Activated naive CD8-positive, alpha-beta T cell (primary cell): ENCODE data around the gene SPTBN5.

ENCODE experiments used
- H3K27ac Mint-ChIP-seq: one replicate; pipeline ENCODE4 v1.8.0; 2021; ENCODE audit warnings: mixed read lengths
- H3K27me3 Mint-ChIP-seq: one replicate; pipeline ENCODE4 v1.8.0; 2021; ENCODE audit warnings: mixed read lengths
- H3K36me3 Mint-ChIP-seq: one replicate; pipeline ENCODE4 v1.8.0; 2021; ENCODE audit warnings: mixed read lengths
- H3K4me1 Mint-ChIP-seq: one replicate; pipeline ENCODE4 v1.8.0; 2021; ENCODE audit warnings: low read depth, mixed read lengths
- H3K4me3 Mint-ChIP-seq: one replicate; pipeline ENCODE4 v1.8.0; 2021; ENCODE audit warnings: mild to moderate bottlenecking, mixed read lengths
- H3K9me3 Mint-ChIP-seq: one replicate; pipeline ENCODE4 v1.8.0; 2021; ENCODE audit warnings: low read depth, mixed read lengths

The SPTBN5 gene

DNA sequence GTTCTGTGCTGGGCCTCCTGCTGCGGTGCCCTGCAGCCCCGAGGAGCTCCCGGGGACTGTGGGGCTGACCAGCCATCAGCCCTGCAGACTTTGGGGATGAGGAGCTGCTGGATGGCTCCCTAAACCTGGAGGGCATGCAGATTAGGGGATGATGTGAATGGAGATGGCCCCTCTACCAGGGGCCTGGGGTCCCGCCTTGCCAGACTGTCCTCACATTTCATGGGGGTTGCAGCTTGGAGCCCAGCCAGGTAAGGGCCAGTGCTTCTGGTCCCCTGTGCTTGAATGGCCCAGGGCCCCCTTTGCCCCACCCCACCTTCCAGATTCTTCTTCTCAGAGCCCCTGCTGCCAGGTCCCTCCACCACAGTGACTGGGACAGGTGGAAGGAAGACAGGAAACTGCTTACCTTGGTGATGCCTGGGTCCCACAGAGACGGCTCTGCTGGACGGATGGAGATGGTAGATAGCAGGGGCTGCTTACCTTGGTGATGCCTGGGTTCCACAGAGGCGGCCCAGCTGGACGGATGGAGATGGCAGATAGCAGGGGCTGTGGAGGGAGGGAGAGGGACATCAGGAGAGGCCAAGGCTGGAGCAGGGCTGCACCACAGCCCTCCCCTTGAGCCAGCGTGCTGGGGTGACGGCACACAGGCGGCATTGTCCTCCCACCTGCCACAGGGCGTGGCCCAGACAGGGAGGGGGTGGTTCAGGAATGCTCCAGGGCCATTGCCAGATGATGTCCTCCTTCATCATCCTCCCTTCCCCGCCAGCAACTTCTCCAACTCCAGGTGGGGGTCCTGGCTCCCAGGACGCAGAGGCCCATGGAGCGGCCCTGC is at the start of gene SPTBN5:
Gene SPTBN5 (minus strand): TSS at position 632 of the 829 bp plus-strand sequence. CDS start 556 bp downstream, at position 76.
- peak within 1 kb of the TSS; percentile 56 for H3K4me3 Mint-ChIP-seq
- H3K36me3 Mint-ChIP-seq, result no peaks in the 10 kb centered on the region
- H3K27ac Mint-ChIP-seq, result peak within 1 kb of the TSS; percentile 86
- no peaks in the 10 kb centered on the region for H3K27me3 Mint-ChIP-seq
- H3K4me1 Mint-ChIP-seq, result peaks cover 43% of the 10 kb centered on the region
- H3K9me3 Mint-ChIP-seq, result no peaks in the 10 kb centered on the region

DNA sequence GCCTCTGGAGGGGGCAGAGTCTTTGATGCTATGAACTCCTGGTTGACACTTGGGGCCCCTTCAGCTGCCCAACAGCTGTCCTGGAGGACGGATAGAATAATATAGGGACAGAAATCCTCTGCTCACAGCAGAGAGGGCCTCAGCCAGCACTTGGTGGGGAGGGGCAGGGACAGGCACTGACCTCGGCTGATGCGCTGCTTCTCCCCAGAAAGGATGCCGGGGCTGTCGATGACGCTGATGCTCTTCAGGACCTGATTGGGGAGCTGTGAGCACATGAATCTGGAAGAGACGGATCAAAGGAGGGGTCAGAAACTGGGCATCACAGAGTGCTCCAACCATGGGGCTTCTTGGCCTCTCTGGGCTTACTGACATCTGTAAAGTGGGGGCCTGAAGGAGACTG is 49.0 kb upstream of the SPTBN5 start:
- Mint-ChIP-seq H3K36me3 (peaks cover 6% of the 10 kb centered on the region), H3K4me3 (no peak overlapping the region), H3K27ac (peak overlapping the region; percentile 69), H3K9me3 (no peaks in the 10 kb centered on the region), H3K4me1 (peaks cover 25% of the 10 kb centered on the region), H3K27me3 (no peaks in the 10 kb centered on the region)

DNA sequence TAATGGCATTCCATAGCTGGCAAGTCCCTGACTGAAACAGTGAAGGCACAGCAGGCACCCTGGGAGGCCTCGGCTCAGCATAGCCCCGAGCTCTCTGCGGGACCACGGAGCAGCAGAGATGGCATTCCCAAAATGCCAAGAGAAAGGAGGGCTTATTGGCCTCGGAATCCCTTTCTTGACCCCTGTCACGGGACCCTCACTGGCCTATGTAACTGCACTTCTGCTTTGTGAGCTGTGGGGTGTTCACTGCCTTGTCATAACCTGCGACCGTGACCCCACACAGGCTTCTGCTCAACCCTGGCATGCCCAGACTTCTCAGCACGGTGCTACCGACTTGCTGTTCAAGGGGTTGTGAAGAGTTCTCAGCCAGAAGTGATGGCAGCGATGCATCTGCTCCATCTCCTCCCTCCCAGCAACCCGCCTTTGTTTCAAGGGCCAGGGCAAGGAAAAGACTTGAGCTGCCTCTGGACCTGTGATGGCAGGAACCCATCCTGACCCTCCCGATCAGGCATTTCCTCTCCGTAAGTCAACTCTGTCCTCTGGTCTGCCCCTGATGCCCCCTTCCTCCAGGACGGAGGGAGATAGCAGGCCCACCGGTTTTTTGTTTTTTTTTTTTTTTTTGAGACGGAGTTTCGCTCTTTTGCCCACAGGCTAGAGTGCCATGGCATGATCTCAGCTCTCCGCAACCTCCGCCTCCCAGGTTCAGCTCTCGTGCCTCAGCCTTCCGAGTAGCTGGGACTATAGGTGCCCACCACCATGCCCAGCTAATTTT is 48.0 kb upstream of the SPTBN5 start:
- Mint-ChIP-seq H3K27me3 (no peaks in the 10 kb centered on the region), H3K27ac (no peak overlapping the region), H3K36me3 (peaks cover 6% of the 10 kb centered on the region), H3K4me3 (no peak overlapping the region), H3K9me3 (no peaks in the 10 kb centered on the region), H3K4me1 (peaks cover 33% of the 10 kb centered on the region)

DNA sequence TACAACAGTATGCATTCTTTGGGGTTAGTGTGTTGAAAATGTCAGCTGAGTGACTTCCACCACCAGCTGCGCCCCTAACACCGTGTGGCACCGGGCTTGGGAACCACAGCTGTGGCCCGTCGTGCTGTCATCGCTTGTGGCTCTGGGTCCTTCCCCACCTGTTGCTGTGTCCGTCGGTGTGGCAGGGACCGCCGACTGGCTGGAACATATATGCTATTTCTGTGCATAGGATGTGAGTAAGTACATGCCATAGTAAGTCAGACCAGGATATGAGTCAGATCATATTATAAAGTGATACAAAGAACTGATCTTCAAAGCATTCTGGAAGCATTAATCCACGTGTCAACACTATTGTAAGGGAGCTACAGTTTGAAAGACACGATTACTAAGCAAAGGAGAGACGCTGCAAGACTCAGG is 46.6 kb upstream of the SPTBN5 start:
- Mint-ChIP-seq H3K4me3 (peak overlapping the region; percentile 27), H3K4me1 (peaks cover 47% of the 10 kb centered on the region), H3K36me3 (peaks cover 11% of the 10 kb centered on the region), H3K9me3 (peaks cover 4% of the 10 kb centered on the region), H3K27me3 (no peaks in the 10 kb centered on the region), H3K27ac (peak overlapping the region; percentile 84)

DNA sequence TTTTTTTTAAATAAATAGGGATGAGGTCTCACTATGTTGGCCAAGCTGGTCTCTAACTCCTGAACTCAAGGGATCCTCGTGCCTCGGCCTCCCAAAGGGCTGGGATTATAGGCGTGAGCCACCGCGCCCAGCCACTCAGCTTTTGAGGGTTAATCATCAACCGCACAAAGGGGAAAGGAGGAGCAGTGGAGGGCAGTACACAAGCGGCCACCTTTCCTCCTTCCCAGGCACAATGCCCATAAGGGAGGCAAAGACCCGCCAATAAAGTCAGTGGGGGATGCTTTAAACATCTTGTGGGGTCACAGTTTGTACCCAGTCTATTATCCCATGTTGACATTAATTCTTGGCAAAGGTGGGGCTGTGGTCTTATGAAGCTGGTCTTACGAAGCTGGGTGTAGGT is 46.1 kb upstream of the SPTBN5 start:
- peak overlapping the region; percentile 84 for H3K27ac Mint-ChIP-seq
- H3K4me1 Mint-ChIP-seq, result peaks cover 52% of the 10 kb centered on the region
- no peaks in the 10 kb centered on the region for H3K27me3 Mint-ChIP-seq
- peaks cover 11% of the 10 kb centered on the region for H3K36me3 Mint-ChIP-seq
- H3K9me3 Mint-ChIP-seq, result peaks cover 4% of the 10 kb centered on the region
- H3K4me3 Mint-ChIP-seq, result peak overlapping the region; percentile 27

DNA sequence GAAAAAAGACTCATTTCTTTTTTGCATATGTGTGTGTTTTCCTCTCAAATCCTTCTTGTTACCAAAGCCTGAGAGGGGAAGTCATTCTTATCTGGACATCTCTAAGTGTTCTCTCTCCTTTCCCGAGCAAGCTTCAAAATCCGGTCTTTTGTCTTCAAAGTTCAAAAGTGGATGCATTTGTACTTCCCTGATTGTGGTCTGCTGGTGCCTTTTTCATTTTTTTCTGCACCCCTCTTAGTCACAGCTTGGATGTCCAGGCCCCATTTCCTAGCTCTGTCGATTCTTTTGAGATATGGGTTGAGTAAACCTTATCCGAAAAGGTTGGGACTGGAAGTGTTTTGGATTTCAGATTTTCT is 43.7 kb upstream of the SPTBN5 start:
- H3K27ac Mint-ChIP-seq, result peak overlapping the region; percentile 99
- no peaks in the 10 kb centered on the region for H3K27me3 Mint-ChIP-seq
- peak overlapping the region; percentile 63 for H3K4me3 Mint-ChIP-seq
- peaks cover 68% of the 10 kb centered on the region for H3K4me1 Mint-ChIP-seq
- H3K36me3 Mint-ChIP-seq, result peaks cover 11% of the 10 kb centered on the region
- peaks cover 4% of the 10 kb centered on the region for H3K9me3 Mint-ChIP-seq

DNA sequence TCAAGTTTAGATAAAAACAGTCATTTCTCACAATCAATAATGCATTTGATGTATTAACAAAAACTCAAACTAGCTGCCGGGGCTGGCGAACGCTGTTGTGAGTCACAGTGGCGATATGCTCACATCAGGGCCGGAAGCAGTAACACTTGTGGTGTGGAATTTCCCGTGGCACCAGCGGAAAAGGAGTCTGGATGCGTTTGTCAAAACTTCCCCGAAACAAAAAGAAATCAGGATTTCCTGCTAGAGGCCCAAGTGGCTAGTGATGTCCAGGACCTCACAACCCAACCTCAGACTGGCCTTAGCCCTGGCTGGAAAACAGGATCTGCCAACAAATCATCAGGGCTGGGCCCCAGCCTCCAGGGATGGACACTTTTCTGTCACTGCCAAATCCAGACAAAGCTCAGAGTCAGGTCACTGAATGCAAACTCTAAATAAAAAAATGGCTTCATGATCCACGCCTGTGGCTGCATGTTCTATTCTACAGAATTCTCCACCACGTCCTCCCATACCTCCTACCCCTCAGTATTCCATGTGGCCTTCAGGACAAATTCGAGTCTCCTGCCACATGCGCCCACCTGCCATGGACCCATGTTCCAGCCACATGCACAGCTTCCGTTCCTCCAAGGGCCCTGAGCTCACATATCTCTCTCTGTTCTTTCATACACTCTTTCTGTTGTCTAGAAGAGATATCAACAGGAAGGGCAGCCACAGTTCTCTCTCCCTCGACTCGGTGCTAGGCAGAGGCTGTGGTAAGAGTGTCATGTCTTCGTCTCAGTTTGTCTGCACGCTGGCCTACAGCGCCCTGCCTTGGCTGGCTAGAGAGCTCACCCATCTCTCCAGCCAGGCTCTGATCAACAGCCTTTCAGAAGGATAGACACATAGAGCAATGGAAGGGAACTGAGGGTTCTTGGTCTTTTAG is 43.1 kb upstream of the SPTBN5 start:
- Mint-ChIP-seq H3K36me3 (peaks cover 11% of the 10 kb centered on the region), H3K4me3 (peak overlapping the region; percentile 63), H3K27me3 (no peaks in the 10 kb centered on the region), H3K27ac (peak overlapping the region; percentile 99), H3K9me3 (peaks cover 4% of the 10 kb centered on the region), H3K4me1 (peaks cover 68% of the 10 kb centered on the region)

DNA sequence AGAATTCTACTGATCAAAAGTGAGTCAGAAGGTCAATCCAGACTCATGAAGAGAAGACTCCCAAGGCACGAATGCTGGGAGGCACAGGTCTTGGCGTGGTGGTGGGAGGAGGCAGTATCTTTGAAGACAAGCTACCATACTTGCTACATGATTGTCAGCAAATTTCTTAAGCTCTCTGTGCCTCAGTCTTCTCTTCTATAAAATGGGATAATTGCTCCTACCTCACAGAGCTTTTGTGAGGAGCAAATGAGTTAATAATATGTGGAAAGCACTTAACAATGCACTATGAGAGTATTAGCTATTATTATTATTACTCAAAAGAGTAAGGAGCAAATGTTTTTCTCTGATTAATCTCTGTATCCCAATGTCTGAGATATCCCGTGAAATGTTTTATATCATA is 42.3 kb upstream of the SPTBN5 start:
- Mint-ChIP-seq H3K9me3 (peaks cover 4% of the 10 kb centered on the region), H3K4me3 (peak overlapping the region; percentile 68), H3K27ac (peak overlapping the region; percentile 99), H3K36me3 (peaks cover 11% of the 10 kb centered on the region), H3K4me1 (peaks cover 67% of the 10 kb centered on the region), H3K27me3 (no peaks in the 10 kb centered on the region)

DNA sequence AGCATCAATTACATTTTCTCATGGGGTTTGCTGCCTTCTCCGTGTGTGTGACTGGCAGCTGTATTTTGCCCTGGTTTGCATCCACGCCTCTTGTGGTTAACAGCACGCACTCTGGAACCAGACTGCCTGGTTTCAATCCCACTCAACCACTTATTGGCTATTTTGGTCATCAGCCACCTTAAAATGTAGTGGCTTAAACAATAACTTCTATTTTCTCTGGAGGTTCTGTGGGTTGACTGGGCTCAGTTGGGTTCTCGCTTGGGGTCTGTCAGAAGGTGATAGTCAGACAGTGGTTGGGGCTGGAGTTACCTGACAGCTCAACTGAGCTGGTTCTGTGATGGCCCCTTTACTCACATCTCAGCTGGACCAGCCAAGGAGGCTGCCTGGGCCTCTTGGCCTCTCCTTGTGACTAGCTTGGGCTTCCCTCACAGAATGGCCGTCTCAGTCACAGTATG is 41.7 kb upstream of the SPTBN5 start:
- H3K27ac Mint-ChIP-seq, result peak overlapping the region; percentile 99
- H3K27me3 Mint-ChIP-seq, result no peaks in the 10 kb centered on the region
- peak overlapping the region; percentile 68 for H3K4me3 Mint-ChIP-seq
- peaks cover 61% of the 10 kb centered on the region for H3K4me1 Mint-ChIP-seq
- peaks cover 9% of the 10 kb centered on the region for H3K36me3 Mint-ChIP-seq
- peaks cover 4% of the 10 kb centered on the region for H3K9me3 Mint-ChIP-seq

DNA sequence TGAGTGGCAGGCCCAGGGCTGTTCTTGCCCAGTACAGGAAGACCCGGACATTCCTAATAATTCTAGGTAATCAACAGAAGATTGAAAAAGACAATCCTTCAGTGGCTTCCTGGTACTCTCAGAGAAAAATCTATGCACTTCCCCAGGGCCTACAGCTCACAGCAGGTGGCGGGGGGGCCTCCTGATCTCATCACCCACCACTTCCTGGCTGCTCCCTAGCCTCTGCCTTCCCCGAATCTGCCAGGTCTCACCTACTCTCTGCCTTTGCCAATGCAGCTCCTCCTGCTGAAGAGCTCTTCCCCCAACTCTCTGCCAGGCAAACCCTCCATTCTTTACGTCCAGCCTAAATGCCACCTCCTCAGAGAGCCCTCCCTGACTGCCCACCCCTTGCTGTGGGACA is 41.0 kb upstream of the SPTBN5 start:
- peaks cover 4% of the 10 kb centered on the region for H3K9me3 Mint-ChIP-seq
- H3K27me3 Mint-ChIP-seq, result no peaks in the 10 kb centered on the region
- H3K27ac Mint-ChIP-seq, result peak overlapping the region; percentile 99
- H3K4me3 Mint-ChIP-seq, result peak overlapping the region; percentile 73
- H3K36me3 Mint-ChIP-seq, result peaks cover 5% of the 10 kb centered on the region
- H3K4me1 Mint-ChIP-seq, result peaks cover 56% of the 10 kb centered on the region

DNA sequence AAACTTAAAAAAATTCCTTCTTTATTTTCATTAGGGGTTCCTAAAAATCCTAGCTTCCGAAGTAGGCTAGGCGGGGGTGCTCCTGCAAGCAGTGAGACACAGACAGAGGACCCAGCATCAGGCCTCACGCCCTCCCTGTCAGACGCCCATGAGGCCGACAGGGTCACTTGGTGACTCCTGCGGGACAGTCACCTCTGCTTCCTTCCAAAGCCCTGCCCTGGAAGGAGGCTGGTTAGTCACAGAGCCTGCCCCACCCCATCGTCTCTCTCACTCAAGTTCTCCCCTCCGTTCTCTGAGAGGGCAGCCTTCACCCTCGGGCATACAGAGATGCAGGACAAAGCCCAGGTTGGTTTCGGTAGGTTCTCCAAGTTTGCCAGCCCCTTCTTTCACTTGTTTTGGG is 39.9 kb upstream of the SPTBN5 start:
- no peaks in the 10 kb centered on the region for H3K27me3 Mint-ChIP-seq
- H3K4me3 Mint-ChIP-seq, result no peak overlapping the region
- peak overlapping the region; percentile 99 for H3K27ac Mint-ChIP-seq
- H3K36me3 Mint-ChIP-seq, result peaks cover 5% of the 10 kb centered on the region
- peaks cover 56% of the 10 kb centered on the region for H3K4me1 Mint-ChIP-seq
- peaks cover 4% of the 10 kb centered on the region for H3K9me3 Mint-ChIP-seq

DNA sequence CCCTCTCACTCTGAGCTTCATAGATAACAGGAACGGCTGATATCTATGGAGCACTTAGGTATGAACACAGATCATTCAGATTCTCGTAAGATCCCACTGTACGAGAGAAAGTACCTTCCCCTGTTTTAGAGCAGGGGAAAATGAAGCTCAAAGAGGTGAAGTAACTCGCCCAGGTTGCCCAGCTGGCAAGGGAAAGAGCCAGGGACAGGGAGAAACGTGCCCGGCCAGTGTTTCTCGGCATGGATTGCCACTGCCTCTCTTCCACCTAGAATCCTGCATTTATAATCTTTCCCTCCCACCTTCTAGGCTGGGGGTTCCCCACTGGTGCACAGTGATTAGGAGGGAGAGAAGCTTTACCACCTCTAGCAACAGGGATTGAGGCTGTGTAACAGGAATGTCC is 39.5 kb upstream of the SPTBN5 start:
- H3K4me3 Mint-ChIP-seq, result no peak overlapping the region
- no peaks in the 10 kb centered on the region for H3K27me3 Mint-ChIP-seq
- peak overlapping the region; percentile 66 for H3K27ac Mint-ChIP-seq
- H3K9me3 Mint-ChIP-seq, result peaks cover 4% of the 10 kb centered on the region
- H3K4me1 Mint-ChIP-seq, result peaks cover 51% of the 10 kb centered on the region
- H3K36me3 Mint-ChIP-seq, result peaks cover 5% of the 10 kb centered on the region

DNA sequence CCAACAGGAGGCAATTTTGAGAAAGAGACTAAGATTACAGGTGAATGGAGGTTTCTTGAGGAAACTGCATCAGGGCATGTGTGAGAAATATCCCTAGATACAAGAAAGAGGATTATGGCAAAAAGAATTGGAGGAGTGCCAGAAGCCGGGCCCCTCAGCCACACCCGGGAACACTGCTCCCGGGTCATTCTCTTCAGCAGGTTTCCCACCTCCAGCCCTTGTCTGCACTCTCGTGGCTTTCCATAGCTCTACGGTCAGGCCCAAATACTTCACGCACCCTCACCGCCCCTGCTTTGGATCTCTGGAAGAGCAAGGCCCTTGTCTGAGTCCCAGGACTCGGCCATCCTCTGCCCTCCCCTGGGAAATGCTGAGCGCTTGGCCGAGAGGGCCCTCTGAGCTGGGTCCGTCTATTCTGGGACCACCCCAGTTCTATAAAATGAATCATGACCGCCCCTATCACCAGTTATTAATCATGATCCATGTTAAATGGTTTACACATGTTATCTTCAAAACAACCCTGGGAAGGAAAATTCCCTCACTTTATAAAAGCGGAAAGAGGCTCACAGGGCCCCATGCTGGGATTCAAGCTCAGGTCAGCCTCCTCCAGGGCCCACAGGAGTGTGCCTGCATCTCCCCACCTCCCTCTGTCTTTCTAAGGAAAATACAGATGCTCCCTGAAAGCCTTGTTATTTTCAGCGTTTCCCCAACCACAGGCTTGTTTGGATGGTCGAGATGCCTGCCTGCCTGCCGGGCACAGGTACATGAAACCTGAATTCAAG is 38.8 kb upstream of the SPTBN5 start:
- no peaks in the 10 kb centered on the region for H3K27me3 Mint-ChIP-seq
- peaks cover 4% of the 10 kb centered on the region for H3K9me3 Mint-ChIP-seq
- no peak overlapping the region for H3K4me3 Mint-ChIP-seq
- H3K27ac Mint-ChIP-seq, result peak overlapping the region; percentile 66
- H3K36me3 Mint-ChIP-seq, result peaks cover 5% of the 10 kb centered on the region
- peaks cover 48% of the 10 kb centered on the region for H3K4me1 Mint-ChIP-seq

DNA sequence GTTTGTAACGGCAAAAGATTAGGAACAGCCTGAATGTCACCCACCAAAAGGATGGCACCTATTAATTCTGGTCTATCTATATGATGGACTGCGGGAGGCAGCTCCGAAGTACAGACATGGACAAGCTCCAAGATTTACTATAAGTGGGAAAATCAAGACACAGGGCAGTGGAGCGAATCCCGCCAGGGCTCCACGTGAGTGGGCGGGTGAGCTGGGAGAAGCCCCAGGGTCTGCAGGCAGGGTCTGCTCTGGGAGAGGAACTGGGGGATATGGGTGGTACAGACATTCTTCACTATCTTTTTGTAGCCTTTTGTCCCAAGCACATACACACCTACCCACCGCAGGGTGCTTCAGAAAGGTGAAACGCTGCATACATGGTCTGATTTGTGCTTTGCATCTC is 38.2 kb upstream of the SPTBN5 start:
- no peak overlapping the region for H3K27ac Mint-ChIP-seq
- H3K4me1 Mint-ChIP-seq, result peaks cover 46% of the 10 kb centered on the region

More for the DNA sequence above, 38.2 kb upstream of the SPTBN5 start:
- Mint-ChIP-seq H3K36me3 (peaks cover 5% of the 10 kb centered on the region), H3K9me3 (peaks cover 4% of the 10 kb centered on the region), H3K4me3 (no peak overlapping the region), H3K27me3 (no peaks in the 10 kb centered on the region)
